HEK293T (cell line): ENCODE data around the gene HOXC9.

Experiments used
- ARNT ChIP-seq: fragments of 450-650 bp; IDR thresholded peaks from 2 replicates; pipeline ENCODE4 v1.6.1; 2017; ENCODE audit warnings: mild to moderate bottlenecking
- FOXA1 ChIP-seq: fragments of 450-650 bp; IDR thresholded peaks from 2 replicates; pipeline ENCODE4 v1.6.1; 2016; ENCODE audit warnings: mild to moderate bottlenecking
- FOXK2 ChIP-seq: fragments of 450-650 bp; IDR thresholded peaks from 2 replicates; pipeline ENCODE4 v1.6.1; 2016; ENCODE audit warnings: mild to moderate bottlenecking
- L3MBTL2 ChIP-seq: fragments of 450-650 bp; conservative IDR thresholded peaks from 2 replicates; pipeline ENCODE4 v1.6.1; 2016; ENCODE audit warnings: mild to moderate bottlenecking
- SP1 ChIP-seq: fragments of 450-650 bp; IDR thresholded peaks from 2 replicates; pipeline ENCODE4 v1.6.1; 2017
- SUZ12 ChIP-seq: fragments of 450-650 bp; IDR thresholded peaks from 2 replicates; pipeline ENCODE4 v1.6.1; 2016; ENCODE audit warnings: mild to moderate bottlenecking
- ZNF384 ChIP-seq: fragments of 450-650 bp; IDR thresholded peaks from 2 replicates; pipeline ENCODE4 v1.6.1; 2016

DNA sequence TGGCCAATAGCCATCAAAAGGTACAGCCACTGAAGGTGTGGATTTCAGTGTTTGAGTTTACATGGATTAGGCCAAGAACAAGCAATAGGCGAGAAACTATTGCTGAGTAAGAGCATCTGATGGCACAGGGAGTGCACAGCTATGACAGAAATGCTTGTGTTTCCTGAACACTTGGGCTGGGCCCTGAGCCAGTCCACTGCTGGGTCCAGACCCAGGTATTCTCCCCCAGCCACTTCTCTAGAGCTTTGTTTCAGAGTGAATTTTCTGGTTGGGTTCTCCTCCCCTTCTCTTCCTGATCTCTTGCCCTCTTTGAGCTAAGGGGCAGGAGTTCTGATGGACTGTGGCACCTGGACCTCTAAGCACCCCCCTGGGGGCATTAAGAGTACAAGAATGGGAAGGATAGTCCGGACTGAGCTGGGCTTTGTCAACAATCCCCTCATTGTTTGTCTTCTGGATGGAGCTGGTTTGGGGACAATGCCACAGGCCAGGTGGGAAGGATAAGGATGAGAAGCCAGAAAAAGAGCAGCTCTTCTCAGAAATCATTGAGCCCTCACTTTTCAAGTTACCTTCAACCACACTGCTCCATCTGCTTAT lies 41.2 kb downstream of the HOXC9 start:
- TF ChIP-seq L3MBTL2 (no peak), FOXA1 (no peak), FOXK2 (no peak), SUZ12 (no peak), ZNF384 (no peak), ARNT (no peak), SP1 (no peak)
